Upper lobe of left lung (tissue), 4 donors: ENCODE data around the gene C3orf20.

Source experiments
- EP300 ChIP-seq, 4 donors: sonication (generic); formaldehyde crosslinking; IDR thresholded peaks; one replicate each; pipeline ENCODE4 v1.5.1; 2017; ENCODE audit warnings: antibody characterized with exemption in 4 of 4, control low read depth in 2 of 4
- POLR2A ChIP-seq, 4 donors: fragments of 450-650 bp; IDR thresholded peaks; one replicate each; pipeline ENCODE4 v1.5.1; 2016 to 2017; ENCODE audit warnings: antibody characterized with exemption in 4 of 4, mild to moderate bottlenecking in 2 of 4
- TF ChIP-seq, protein P1 (sequence below), 6 experiments: fragments of 450-650 bp in 4 of 6; fragments of 200-600 bp in 2 of 6; sonication (generic) in 2 of 6; IDR thresholded peaks; one replicate each; pipeline ENCODE4 v1.5.1; 2016 to 2019; ENCODE audit warnings: antibody characterized with exemption in 6 of 6

GRCh38 chr3:14822134-14822533, 147.2 kb downstream of the C3orf20 start:
- no peak for TF ChIP-seq EP300 (IDR thresholded peaks at IDR 0.05)
- TF ChIP-seq, protein P1, sequence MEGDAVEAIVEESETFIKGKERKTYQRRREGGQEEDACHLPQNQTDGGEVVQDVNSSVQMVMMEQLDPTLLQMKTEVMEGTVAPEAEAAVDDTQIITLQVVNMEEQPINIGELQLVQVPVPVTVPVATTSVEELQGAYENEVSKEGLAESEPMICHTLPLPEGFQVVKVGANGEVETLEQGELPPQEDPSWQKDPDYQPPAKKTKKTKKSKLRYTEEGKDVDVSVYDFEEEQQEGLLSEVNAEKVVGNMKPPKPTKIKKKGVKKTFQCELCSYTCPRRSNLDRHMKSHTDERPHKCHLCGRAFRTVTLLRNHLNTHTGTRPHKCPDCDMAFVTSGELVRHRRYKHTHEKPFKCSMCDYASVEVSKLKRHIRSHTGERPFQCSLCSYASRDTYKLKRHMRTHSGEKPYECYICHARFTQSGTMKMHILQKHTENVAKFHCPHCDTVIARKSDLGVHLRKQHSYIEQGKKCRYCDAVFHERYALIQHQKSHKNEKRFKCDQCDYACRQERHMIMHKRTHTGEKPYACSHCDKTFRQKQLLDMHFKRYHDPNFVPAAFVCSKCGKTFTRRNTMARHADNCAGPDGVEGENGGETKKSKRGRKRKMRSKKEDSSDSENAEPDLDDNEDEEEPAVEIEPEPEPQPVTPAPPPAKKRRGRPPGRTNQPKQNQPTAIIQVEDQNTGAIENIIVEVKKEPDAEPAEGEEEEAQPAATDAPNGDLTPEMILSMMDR (IDR thresholded peaks at IDR 0.05): no peak
- TF ChIP-seq POLR2A (IDR thresholded peaks at IDR 0.05): no peak
